ENCODE measurements around the gene STK40.

STK40 gene

GRCh38 chr1:36328713-36329112 lies 57.0 kb downstream of the STK40 start:
- no peak overlapping the region for H3K4me3 Mint-ChIP-seq
- no peaks in the 10 kb centered on the region for H3K36me3 Mint-ChIP-seq (ENCODE audit: low read depth)
- H3K27ac Mint-ChIP-seq = no peak overlapping the region
- H3K27me3 Mint-ChIP-seq (ENCODE audit: low read depth) = peaks cover 26% of the 10 kb centered on the region
- H3K4me1 Mint-ChIP-seq (ENCODE audit: low read depth) = peaks cover 23% of the 10 kb centered on the region
- no peaks in the 10 kb centered on the region for H3K9me3 Mint-ChIP-seq

GRCh38 chr1:36328088-36328480 lies 57.6 kb downstream of the STK40 start:
- H3K9me3 Mint-ChIP-seq = no peaks in the 10 kb centered on the region
- peaks cover 26% of the 10 kb centered on the region for H3K27me3 Mint-ChIP-seq (ENCODE audit: low read depth)
- no peak overlapping the region for H3K4me3 Mint-ChIP-seq
- no peak overlapping the region for H3K27ac Mint-ChIP-seq
- H3K4me1 Mint-ChIP-seq (ENCODE audit: low read depth) = peaks cover 23% of the 10 kb centered on the region
- no peaks in the 10 kb centered on the region for H3K36me3 Mint-ChIP-seq (ENCODE audit: low read depth)

DNA sequence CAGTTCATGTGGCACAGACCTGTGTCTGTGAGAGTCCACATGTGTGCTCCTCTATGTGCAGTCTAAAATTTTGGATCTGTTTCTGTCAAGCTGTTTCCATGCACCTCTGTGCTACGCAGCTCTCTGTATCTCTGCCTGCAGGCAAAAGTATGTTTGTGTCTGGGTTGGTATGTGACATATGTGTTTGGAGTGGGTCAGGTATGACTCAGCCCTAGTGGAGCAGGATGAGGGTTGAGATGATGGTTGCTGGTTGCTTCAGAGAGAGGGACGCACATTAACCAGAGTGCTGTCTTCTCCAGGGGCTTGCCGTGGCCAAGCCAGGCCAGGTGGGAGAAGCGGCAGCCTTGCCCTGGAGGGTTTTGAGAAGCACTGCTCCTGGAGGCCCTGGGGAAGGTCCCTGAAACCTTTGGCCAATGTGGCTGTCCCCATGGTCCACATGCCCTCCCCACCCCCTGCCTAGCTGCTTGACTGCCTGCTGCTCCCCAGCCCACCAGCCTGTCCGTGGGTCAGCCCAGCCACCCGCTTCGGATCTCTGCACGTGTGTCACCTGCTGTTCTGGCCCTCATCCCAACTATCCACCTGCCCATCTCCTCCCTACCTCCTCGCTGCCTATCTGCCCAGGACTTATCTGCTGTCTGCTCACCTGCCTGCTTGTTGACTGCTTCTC lies 58.2 kb downstream of the STK40 start:
- Mint-ChIP-seq H3K4me1 (ENCODE audit: low read depth) (peaks cover 23% of the 10 kb centered on the region), H3K27me3 (ENCODE audit: low read depth) (peaks cover 23% of the 10 kb centered on the region), H3K36me3 (ENCODE audit: low read depth) (no peaks in the 10 kb centered on the region), H3K4me3 (no peak overlapping the region), H3K9me3 (no peaks in the 10 kb centered on the region), H3K27ac (no peak overlapping the region)

- H3K27ac Mint-ChIP-seq = no peak overlapping the region
- H3K4me3 Mint-ChIP-seq = no peak overlapping the region
- peaks cover 2% of the 10 kb centered on the region for H3K36me3 Mint-ChIP-seq (ENCODE audit: low read depth)
- H3K4me1 Mint-ChIP-seq (ENCODE audit: low read depth) = peaks cover 27% of the 10 kb centered on the region
- H3K9me3 Mint-ChIP-seq = no peaks in the 10 kb centered on the region
- peaks cover 15% of the 10 kb centered on the region for H3K27me3 Mint-ChIP-seq (ENCODE audit: low read depth)
These were observed 59.2 kb downstream of the STK40 start for GRCh38 chr1:36326499-36326898.

DNA sequence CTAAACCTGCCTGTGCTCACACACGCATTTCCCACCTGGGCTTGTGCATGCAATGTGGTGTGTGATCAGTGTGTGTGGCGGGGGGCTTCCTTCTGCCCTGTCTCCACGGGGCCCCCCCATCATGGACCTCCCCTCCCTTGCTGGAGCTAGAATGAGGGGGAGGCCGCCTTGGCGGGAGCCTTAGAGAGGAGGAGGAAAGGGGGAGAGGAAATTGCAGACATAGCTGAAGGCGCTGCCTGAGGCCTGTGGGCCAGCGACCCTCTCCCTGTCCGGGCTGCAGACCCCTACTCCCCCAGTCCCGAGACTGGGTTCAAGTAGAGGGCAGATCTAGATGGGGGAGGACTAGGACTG lies 61.4 kb downstream of the STK40 start:
- peaks cover 2% of the 10 kb centered on the region for H3K36me3 Mint-ChIP-seq (ENCODE audit: low read depth)
- peaks cover 7% of the 10 kb centered on the region for H3K27me3 Mint-ChIP-seq (ENCODE audit: low read depth)
- no peak overlapping the region for H3K27ac Mint-ChIP-seq
- H3K4me3 Mint-ChIP-seq = peak overlapping the region; percentile 68
- no peaks in the 10 kb centered on the region for H3K9me3 Mint-ChIP-seq
- H3K4me1 Mint-ChIP-seq (ENCODE audit: low read depth) = peaks cover 30% of the 10 kb centered on the region

DNA sequence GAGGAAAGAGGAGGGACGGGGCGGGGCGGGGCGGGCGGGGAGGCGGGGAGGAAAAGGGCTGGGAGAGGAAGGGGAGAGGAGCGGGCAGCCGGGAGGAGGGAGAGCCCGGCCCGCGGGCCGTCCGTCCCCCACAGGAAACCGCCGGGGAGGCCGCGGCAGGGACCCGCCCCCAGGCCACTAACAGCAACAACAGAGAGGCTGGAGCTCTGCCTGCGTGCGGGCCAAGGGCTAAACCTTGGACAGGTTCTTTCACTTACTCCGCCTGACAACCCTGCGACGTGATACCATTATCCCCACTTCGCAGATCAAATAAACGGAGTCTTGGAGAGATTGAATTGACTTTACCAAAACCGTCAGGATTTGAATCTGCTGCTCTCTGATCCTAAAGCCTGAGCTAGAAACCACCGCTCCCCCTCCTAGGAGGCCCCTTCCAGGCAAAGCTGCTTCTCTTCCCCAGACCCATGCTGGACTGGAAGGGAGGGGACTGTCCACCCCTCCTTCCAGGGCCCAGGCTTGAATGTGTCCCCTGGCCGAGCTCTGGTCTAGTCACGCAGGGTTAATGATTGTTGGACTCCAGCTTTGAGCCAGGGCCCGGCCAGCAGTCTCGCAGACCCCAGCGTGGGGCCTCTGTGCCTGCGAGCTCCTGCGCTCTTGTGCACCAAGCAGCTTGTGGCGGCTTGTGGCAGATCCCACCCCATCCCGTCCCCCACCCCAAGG lies 61.9 kb downstream of the STK40 start, which contains the start of gene EVA1B:
Gene EVA1B (minus strand): TSS at position 10 of the 717 bp plus-strand sequence. CDS start 608 bp downstream, outside the sequence.
- H3K27ac Mint-ChIP-seq = peak within 1 kb of the TSS; percentile 41
- H3K36me3 Mint-ChIP-seq (ENCODE audit: low read depth) = peaks cover 2% of the 10 kb centered on the region
- H3K27me3 Mint-ChIP-seq (ENCODE audit: low read depth) = peaks cover 7% of the 10 kb centered on the region
- no peaks in the 10 kb centered on the region for H3K9me3 Mint-ChIP-seq
- peaks cover 28% of the 10 kb centered on the region for H3K4me1 Mint-ChIP-seq (ENCODE audit: low read depth)
- H3K4me3 Mint-ChIP-seq = peak within 1 kb of the TSS; percentile 80

DNA sequence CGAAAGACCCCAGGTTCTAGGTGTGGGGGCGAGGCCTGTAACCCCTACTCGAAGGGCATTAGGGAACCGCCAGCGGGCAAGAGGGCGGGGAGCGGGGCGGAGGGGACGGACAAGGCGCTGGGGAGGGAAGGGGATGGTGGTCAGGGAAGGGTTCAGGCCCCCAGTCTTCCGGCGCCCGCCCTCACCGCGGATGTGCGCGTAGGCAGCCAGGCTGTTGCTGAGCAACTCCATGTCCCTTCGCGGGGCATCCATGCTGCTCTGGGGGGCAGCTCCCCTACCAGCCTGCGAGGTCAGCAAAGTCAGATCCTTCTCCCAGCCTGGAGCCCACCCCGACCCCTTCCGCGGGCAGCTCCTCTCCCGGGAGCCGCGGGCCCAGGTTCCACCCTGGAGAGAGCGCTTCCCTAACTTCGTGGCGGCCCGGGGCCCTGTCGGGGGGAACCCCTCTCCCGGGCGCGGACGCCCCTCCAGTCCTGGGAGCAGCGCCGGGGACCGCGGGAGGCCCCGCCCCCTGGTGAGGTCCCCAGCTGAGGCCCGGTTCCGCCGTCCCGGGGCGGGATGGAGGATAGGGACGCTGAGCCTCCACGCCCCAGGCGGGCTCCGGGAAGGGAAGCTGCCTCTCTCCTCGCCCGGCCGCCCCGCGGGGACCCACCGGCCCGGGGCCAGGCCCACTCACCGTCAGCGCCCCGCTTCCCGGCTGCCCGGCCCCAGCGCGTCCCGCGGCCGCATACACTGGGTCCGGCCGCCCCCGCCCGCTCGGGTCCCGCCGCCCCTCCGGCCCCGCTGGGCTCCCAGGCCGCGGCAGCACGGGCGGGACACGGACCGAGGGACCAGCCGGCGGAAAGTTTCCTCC lies 62.7 kb downstream of the STK40 start:
- Mint-ChIP-seq H3K27me3 (ENCODE audit: low read depth) (peaks cover 7% of the 10 kb centered on the region), H3K4me3 (peak overlapping the region; percentile 65), H3K27ac (peak overlapping the region; percentile 41), H3K4me1 (ENCODE audit: low read depth) (peaks cover 28% of the 10 kb centered on the region), H3K9me3 (no peaks in the 10 kb centered on the region), H3K36me3 (ENCODE audit: low read depth) (peaks cover 4% of the 10 kb centered on the region)

DNA sequence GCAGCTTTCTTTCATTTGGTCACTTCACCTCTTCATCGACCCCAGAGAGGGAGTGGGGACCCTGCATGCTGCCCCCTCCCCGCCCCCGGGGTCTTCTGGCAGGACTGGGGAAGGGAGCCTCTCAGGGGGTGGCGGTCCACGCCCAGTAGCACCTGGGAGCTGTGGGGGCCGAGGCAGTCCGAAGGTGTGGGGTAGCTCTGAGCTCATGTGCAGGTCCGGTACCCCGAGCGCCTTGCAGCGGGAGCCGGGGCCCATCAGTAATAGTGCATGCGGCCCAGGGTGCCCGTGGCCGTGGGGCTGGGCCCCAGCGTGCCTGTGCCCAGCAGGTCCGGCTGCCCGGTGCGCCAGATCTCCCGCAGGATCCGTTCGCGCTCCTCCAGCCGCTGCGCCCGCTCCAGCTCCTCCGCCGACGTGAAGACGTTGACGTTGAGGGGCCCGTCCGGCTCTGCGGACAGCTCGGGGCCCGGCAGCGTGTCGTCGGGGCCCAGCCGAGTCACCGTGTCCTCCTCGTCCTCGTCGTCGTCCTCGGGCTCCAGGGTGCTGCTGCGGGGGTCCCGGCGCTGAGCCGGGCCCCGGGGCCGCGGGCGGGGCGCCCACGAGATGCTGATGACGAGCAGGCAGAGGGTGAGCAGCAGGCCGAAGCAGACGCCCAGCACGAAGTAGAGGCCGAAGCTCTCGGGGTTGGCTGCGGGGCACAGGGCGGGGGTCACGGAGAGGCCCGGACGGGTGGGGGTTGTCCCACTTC lies 63.5 kb downstream of the STK40 start:
- H3K27me3 Mint-ChIP-seq (ENCODE audit: low read depth) = peaks cover 7% of the 10 kb centered on the region
- peak overlapping the region; percentile 29 for H3K4me3 Mint-ChIP-seq
- H3K9me3 Mint-ChIP-seq = no peaks in the 10 kb centered on the region
- peaks cover 7% of the 10 kb centered on the region for H3K36me3 Mint-ChIP-seq (ENCODE audit: low read depth)
- no peak overlapping the region for H3K27ac Mint-ChIP-seq
- peaks cover 24% of the 10 kb centered on the region for H3K4me1 Mint-ChIP-seq (ENCODE audit: low read depth)

- Mint-ChIP-seq H3K27ac (no peak overlapping the region), H3K27me3 (ENCODE audit: low read depth) (peaks cover 7% of the 10 kb centered on the region), H3K4me1 (ENCODE audit: low read depth) (peaks cover 18% of the 10 kb centered on the region), H3K9me3 (no peaks in the 10 kb centered on the region), H3K4me3 (peak overlapping the region; percentile 29), H3K36me3 (ENCODE audit: low read depth) (peaks cover 7% of the 10 kb centered on the region)
These were observed 64.4 kb downstream of the STK40 start for GRCh38 chr1:36321119-36321951.

DNA sequence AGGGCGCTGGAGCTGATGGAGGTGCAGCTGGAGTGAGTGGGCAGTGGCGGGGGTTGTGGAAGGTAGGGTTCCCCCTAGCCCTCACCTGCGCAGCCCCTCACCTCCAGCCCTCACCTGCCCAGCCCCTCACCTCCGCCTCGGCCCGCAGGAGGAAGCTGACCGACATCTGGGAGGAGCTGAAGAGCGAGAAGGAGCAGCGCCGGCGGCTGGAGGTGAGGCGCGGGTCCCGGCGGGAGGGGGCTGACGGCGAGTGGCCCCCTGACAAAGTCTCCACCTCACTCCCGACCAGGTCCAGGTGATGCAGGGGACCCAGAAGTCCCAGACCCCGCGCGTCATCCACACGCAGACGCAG lies 65.0 kb downstream of the STK40 start:
- Mint-ChIP-seq H3K9me3 (no peaks in the 10 kb centered on the region), H3K27ac (no peak overlapping the region), H3K36me3 (ENCODE audit: low read depth) (peaks cover 7% of the 10 kb centered on the region), H3K4me1 (ENCODE audit: low read depth) (peaks cover 18% of the 10 kb centered on the region), H3K27me3 (ENCODE audit: low read depth) (peaks cover 7% of the 10 kb centered on the region), H3K4me3 (peak overlapping the region; percentile 35)

- H3K27ac Mint-ChIP-seq = no peak overlapping the region
- H3K36me3 Mint-ChIP-seq (ENCODE audit: low read depth) = peaks cover 7% of the 10 kb centered on the region
- H3K4me1 Mint-ChIP-seq (ENCODE audit: low read depth) = peaks cover 18% of the 10 kb centered on the region
- H3K4me3 Mint-ChIP-seq = peak overlapping the region; percentile 35
- peaks cover 7% of the 10 kb centered on the region for H3K27me3 Mint-ChIP-seq (ENCODE audit: low read depth)
- H3K9me3 Mint-ChIP-seq = no peaks in the 10 kb centered on the region
These were observed 65.4 kb downstream of the STK40 start for GRCh38 chr1:36320291-36320761.

DNA sequence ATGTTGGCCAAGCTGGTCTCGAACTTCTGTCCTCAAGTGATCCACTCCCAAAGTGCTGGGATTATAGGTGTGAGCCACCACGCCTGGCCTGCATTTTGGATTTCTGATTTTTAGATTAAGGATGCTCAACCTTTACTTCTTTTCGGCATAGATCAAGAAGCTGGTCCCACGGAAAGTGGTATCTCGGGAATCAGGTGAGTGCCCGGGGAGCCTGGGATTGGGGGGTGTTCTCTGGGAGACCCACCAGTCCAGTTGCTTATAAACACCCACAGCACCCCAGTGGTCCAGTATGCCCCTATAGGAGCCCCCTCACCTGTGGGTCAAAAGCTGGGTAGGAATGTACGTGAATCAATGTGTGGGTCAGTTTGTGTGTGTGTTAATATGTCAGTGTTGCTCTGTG lies 76.3 kb downstream of the STK40 start:
- H3K9me3 Mint-ChIP-seq = no peaks in the 10 kb centered on the region
- no peak overlapping the region for H3K27ac Mint-ChIP-seq
- peaks cover 7% of the 10 kb centered on the region for H3K36me3 Mint-ChIP-seq (ENCODE audit: low read depth)
- no peaks in the 10 kb centered on the region for H3K27me3 Mint-ChIP-seq (ENCODE audit: low read depth)
- no peak overlapping the region for H3K4me3 Mint-ChIP-seq
- H3K4me1 Mint-ChIP-seq (ENCODE audit: low read depth) = peaks cover 20% of the 10 kb centered on the region

DNA sequence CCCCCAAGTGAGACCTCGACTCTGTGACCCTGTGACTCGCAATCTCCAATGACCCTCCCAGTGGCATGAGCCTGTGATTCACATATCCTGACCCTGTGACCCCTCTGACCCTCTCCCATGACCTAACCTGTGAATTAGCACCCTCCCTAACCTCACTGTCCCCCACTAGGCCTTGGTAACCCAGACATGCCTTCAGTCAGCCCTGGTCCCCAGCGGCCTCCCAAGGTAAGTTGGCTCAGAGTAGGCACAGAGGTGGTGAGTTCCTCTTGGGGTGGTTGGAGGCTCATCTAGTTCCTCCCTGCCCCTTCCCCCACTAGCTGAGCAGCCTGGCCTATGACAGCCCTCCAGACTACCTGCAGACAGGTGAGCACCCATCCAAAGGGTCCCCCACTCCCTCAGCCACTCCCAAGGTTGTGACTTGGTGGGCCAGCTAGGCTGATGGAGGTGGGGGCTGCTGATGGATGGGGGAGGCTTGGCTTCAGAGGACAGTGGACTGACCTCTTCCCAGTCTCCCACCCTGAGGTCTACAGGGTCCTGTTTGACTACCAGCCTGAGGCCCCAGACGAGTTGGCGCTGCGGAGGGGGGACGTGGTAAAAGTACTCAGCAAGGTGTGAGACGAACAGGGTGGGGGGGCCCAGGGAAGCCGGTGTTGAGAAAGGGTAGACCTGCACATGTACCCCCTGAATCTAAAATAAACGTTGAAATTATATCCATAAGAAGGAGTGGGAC lies 78.0 kb downstream of the STK40 start:
- Mint-ChIP-seq H3K9me3 (no peaks in the 10 kb centered on the region), H3K27ac (no peak overlapping the region), H3K4me3 (peak overlapping the region; percentile 97), H3K36me3 (ENCODE audit: low read depth) (peaks cover 15% of the 10 kb centered on the region), H3K4me1 (ENCODE audit: low read depth) (peaks cover 23% of the 10 kb centered on the region), H3K27me3 (ENCODE audit: low read depth) (no peaks in the 10 kb centered on the region)

All from T-helper 1 cell treated with Interleukin-12 subunit alpha and Interleukin-12 subunit beta and Interleukin-4 antibody, amounts not matched to agents 30 μg/mL and 1 μg/mL, for 36 hours (primary cell).